ENCODE data around the gene EMILIN3.

- TF ChIP-seq EZH2 (IDR thresholded peaks at IDR 0.05), result no peak
- TF ChIP-seq POLR2AphosphoS5 (IDR thresholded peaks at IDR 0.05; ENCODE audit: borderline replicate concordance, low read depth, low read length), result no peak
- no peak for TF ChIP-seq FOXP2 (optimal IDR thresholded peaks at IDR 0.05; ENCODE audit: control extremely low read depth, extremely low read length, insufficient read depth)
Observed at GRCh38 chr20:41394931-41395666, 28.5 kb upstream of the EMILIN3 start.
